ENCODE results near the gene TBL1X. TPM values are rescaled to one million over a fixed set of nuclear protein-coding genes. Genes with fewer than 3 reads are reported as not detected.

Gene TBL1X
- total RNA-seq, 4 donors from 2014 or later: 14.8 to 31.7 (median 16.8) TPM

GRCh38 chrX:9656277-9656676, 191.4 kb downstream of the TBL1X start:
- no peak overlapping the region for H3K4me3 ChIP-seq (ENCODE audit: low read depth, poor library complexity, severe bottlenecking)
- intact Hi-C loops (cut with DNase I; ENCODE audit: low total_unique reads): no loop called here
- WGBS, 2 donors: 69 to 70% methylated on average over 6 of the region's 6 CpGs
- DNase-seq (ENCODE audit: low spot score in 2 of 2): no peak
- TF ChIP-seq CTCF (IDR thresholded peaks at IDR 0.05): no peak
- TF ChIP-seq POLR2A (IDR thresholded peaks at IDR 0.05): no peak

GRCh38 chrX:9656871-9657270, 192.0 kb downstream of the TBL1X start:
- H3K4me3 ChIP-seq (ENCODE audit: low read depth, poor library complexity, severe bottlenecking): no peak overlapping the region
- intact Hi-C loops (cut with DNase I; ENCODE audit: low total_unique reads): no loop called here
- WGBS, 2 donors: 0 to 59% methylated on average over 1 to 3 of the region's 3 CpGs
- DNase-seq (ENCODE audit: low spot score in 2 of 2): no peak
- TF ChIP-seq POLR2A (IDR thresholded peaks at IDR 0.05) (no peak), CTCF (IDR thresholded peaks at IDR 0.05) (no peak)

- TF ChIP-seq POLR2A (IDR thresholded peaks at IDR 0.05) (no peak), CTCF (IDR thresholded peaks at IDR 0.05) (no peak)
These were observed 192.9 kb downstream of the TBL1X start for GRCh38 chrX:9657590-9658256.

GRCh38 chrX:9658409-9658808, 193.6 kb downstream of the TBL1X start:
- intact Hi-C loops (cut with DNase I; ENCODE audit: low total_unique reads): no loop called here
- no peak overlapping the region for H3K4me3 ChIP-seq (ENCODE audit: low read depth, poor library complexity, severe bottlenecking)
- 76 to 78% methylated on average over 4 of the region's 4 CpGs for WGBS, 2 donors
- TF ChIP-seq CTCF (IDR thresholded peaks at IDR 0.05) (no peak), POLR2A (IDR thresholded peaks at IDR 0.05) (no peak)
- no peak for DNase-seq (ENCODE audit: low spot score in 2 of 2)

More at GRCh38 chrX:9657590-9658256, 192.9 kb downstream of the TBL1X start:
- intact Hi-C loops (cut with DNase I; ENCODE audit: low total_unique reads): no loop called here
- DNase-seq (ENCODE audit: low spot score in 2 of 2): no peak
- WGBS, 2 donors: 93 to 100% methylated on average over 6 of the region's 6 CpGs
- H3K4me3 ChIP-seq (ENCODE audit: low read depth, poor library complexity, severe bottlenecking): no peak overlapping the region

- no peak for DNase-seq (ENCODE audit: low spot score in 2 of 2)
- TF ChIP-seq POLR2A (IDR thresholded peaks at IDR 0.05): no peak
- TF ChIP-seq CTCF (IDR thresholded peaks at IDR 0.05): no peak
- intact Hi-C loops (cut with DNase I; ENCODE audit: low total_unique reads): no loop called here
- H3K4me3 ChIP-seq (ENCODE audit: low read depth, poor library complexity, severe bottlenecking): no peak overlapping the region
- 85 to 95% methylated on average over 17 of the region's 17 CpGs for WGBS, 2 donors
These were observed 194.8 kb downstream of the TBL1X start for GRCh38 chrX:9659571-9660195.
